ENCODE data around the gene ETV4. TPM values are rescaled to one million over a fixed set of nuclear protein-coding genes. Genes with fewer than 3 reads are reported as not detected.

The ETV4 gene
- polyA plus RNA-seq, 1 of the 3 experiments (the other 2 are of a cell fraction), result 33.2 TPM

- no peaks in the 10 kb centered on the region for H3K36me3 ChIP-seq (replicated peaks in 1 of 2; ENCODE audit: control insufficient read depth in 1 of 2, insufficient read depth in 2 of 2, low read length in 1 of 2)
- 85% methylated on average over 6 of the region's 6 CpGs for WGBS (ENCODE audit: low lambda C conversion rate)
- no peaks in the 10 kb centered on the region for H3K9me3 ChIP-seq
- ChIA-PET CTCF (interaction anchor here (1.2 to 1.5 kb wide), 2 partner anchors 10 to 181 kb away, joined by 3 to 4 read pairs; no protein-coding TSS in a partner anchor), POLR2A (no interaction called here)
- H3K79me2 ChIP-seq (ENCODE audit: insufficient read depth), result no peaks in the 10 kb centered on the region
- H3K27me3 ChIP-seq (ENCODE audit: insufficient read depth), result no peaks in the 10 kb centered on the region
- DNase-seq, result no peak
- H4K20me1 ChIP-seq (ENCODE audit: insufficient read depth), result no peaks in the 10 kb centered on the region
- H2AFZ ChIP-seq (ENCODE audit: low read depth), result no peak overlapping the region
- H3K4me1 ChIP-seq (ENCODE audit: control insufficient read depth in 1 of 2, insufficient read depth in 2 of 2, low read depth in 1 of 2, low read length in 1 of 2), result peaks cover 0 to 4% of the 10 kb centered on the region in 2 experiments; a peak in 1 of 4 replicates
- no peaks in the 10 kb centered on the region for H3K9me2 ChIP-seq
- TF ChIP-seq USF2 (IDR thresholded peaks at IDR 0.05; ENCODE audit: borderline replicate concordance, low read depth, low read length) (no peak), JUND (IDR thresholded peaks at IDR 0.05) (peak; percentile 8; the same call in 1 of the 2 replicates), FOSL2 (IDR thresholded peaks at IDR 0.05; ENCODE audit: borderline replicate concordance, low read depth) (0 out of 2 replicates have a peak, but pooled peaks have one; percentile 5)
- H3K4me2 ChIP-seq, result no peak overlapping the region
- no peak overlapping the region for H3K9ac ChIP-seq
- no peak overlapping the region for H3K27ac ChIP-seq (ENCODE audit: low read depth in 2 of 2, low read length in 1 of 2)
- H3F3A ChIP-seq (replicated peaks; ENCODE audit: insufficient read depth), result no peaks in the 10 kb centered on the region
- H3K4me3 ChIP-seq (ENCODE audit: low read depth in 2 of 2, low read length in 1 of 2), result no peak overlapping the region
Measured at GRCh38 chr17:43584666-43585102, 38.5 kb upstream of the ETV4 start.

- ChIA-PET CTCF (interaction anchor here (0.6 to 1.5 kb wide), 2 partner anchors 47 to 182 kb away, joined by 3 to 4 read pairs; no protein-coding TSS in a partner anchor), POLR2A (no interaction called here)
- H3K27me3 ChIP-seq (ENCODE audit: insufficient read depth), result no peaks in the 10 kb centered on the region
- no peaks in the 10 kb centered on the region for H3K79me2 ChIP-seq (ENCODE audit: insufficient read depth)
- H3K4me1 ChIP-seq (ENCODE audit: control insufficient read depth in 1 of 2, insufficient read depth in 2 of 2, low read depth in 1 of 2, low read length in 1 of 2), result peaks cover 10 to 14% of the 10 kb centered on the region in 2 experiments; a peak in 2 of 4 replicates
- H2AFZ ChIP-seq (ENCODE audit: low read depth), result no peak overlapping the region
- no peak overlapping the region for H3K4me2 ChIP-seq
- 95% methylated on average over 7 of the region's 7 CpGs for WGBS (ENCODE audit: low lambda C conversion rate)
- TF ChIP-seq REST (IDR thresholded peaks at IDR 0.05; ENCODE audit: low read depth, low read length), result no peak
- TF ChIP-seq USF2 (IDR thresholded peaks at IDR 0.05; ENCODE audit: borderline replicate concordance, low read depth, low read length), result no peak
- no peak for TF ChIP-seq GATA2 (CRISPR knock-in tag; IDR thresholded peaks at IDR 0.05)
- no peak for TF ChIP-seq YY1 (IDR thresholded peaks at IDR 0.05; ENCODE audit: low read depth)
- TF ChIP-seq MEF2A (IDR thresholded peaks at IDR 0.05; ENCODE audit: borderline replicate concordance, low read depth), result no peak
- no peak for TF ChIP-seq RFX5 (IDR thresholded peaks at IDR 0.05; ENCODE audit: low read length)
- no peak for TF ChIP-seq MXI1 (IDR thresholded peaks at IDR 0.05; ENCODE audit: low read depth, low read length)
- TF ChIP-seq CTCF (IDR thresholded peaks at IDR 0.05), result no peak
- DNase-seq, result no peak
- no peaks in the 10 kb centered on the region for H3K36me3 ChIP-seq (replicated peaks in 1 of 2; ENCODE audit: control insufficient read depth in 1 of 2, insufficient read depth in 2 of 2, low read length in 1 of 2)
- no peaks in the 10 kb centered on the region for H3K9me3 ChIP-seq
- H4K20me1 ChIP-seq (ENCODE audit: insufficient read depth), result no peaks in the 10 kb centered on the region
- no peaks in the 10 kb centered on the region for H3K9me2 ChIP-seq
- no peak overlapping the region for H3K9ac ChIP-seq
- H3F3A ChIP-seq (replicated peaks; ENCODE audit: insufficient read depth), result no peaks in the 10 kb centered on the region
- H3K4me3 ChIP-seq (ENCODE audit: low read depth in 2 of 2, low read length in 1 of 2), result no peak overlapping the region
- H3K27ac ChIP-seq (ENCODE audit: low read depth in 2 of 2, low read length in 1 of 2), result no peak overlapping the region
Measured at GRCh38 chr17:43583332-43583731, 37.2 kb upstream of the ETV4 start.
